Stomach (tissue), 9 donors: ENCODE results near the gene CHN2. TPM values are rescaled to one million over a fixed set of nuclear protein-coding genes. Genes with fewer than 3 reads are reported as not detected.
"Not testable (repeated sequence)": the region's sequence is repeated elsewhere in the genome, so short reads cannot be mapped to it uniquely, and the experiment has no call there.

Experiments used
- DNase-seq, 2 donors: peaks; one replicate each; pipeline versions ENCODE4 v3.0.0 to v3.0.0-alpha.2; 2013 to 2019
- H3K27ac ChIP-seq, 5 donors: fragments of 200-600 bp in 4 of 5; sonication (generic) in 4 of 5; one replicate each; pipeline ENCODE4 v1.5.1; 2013 to 2019; ENCODE audit warnings: mild to moderate bottlenecking in 1 of 5, moderate library complexity in 1 of 5
- H3K27me3 ChIP-seq, 3 donors: fragments of 200-600 bp; sonication (generic); one replicate each; pipeline ENCODE4 v1.5.1; 2017 to 2019; ENCODE audit warnings: mixed run types in 1 of 3
- H3K36me3 ChIP-seq, 4 donors: fragments of 200-600 bp; sonication (generic); 1 replicate in 3 of 4; 2 replicates in 1 of 4; pipeline ENCODE4 v1.5.1; 2016 to 2019
- H3K4me1 ChIP-seq, 4 donors: fragments of 200-600 bp; sonication (generic); one replicate each; pipeline ENCODE4 v1.5.1; 2016 to 2019
- H3K4me3 ChIP-seq, 4 donors: fragments of 200-600 bp; sonication (generic) in 3 of 4; one replicate each; pipeline ENCODE4 v1.5.1; 2016 to 2019; ENCODE audit warnings: mild to moderate bottlenecking in 1 of 4
- H3K9me3 ChIP-seq, 4 donors: fragments of 200-600 bp; sonication (generic); one replicate each; pipeline ENCODE4 v1.5.1; 2016 to 2019
- EP300 ChIP-seq: sonication (generic); formaldehyde crosslinking; IDR thresholded peaks from one replicate; pipeline ENCODE4 v1.6.1; 2017; ENCODE audit warnings: antibody characterized with exemption
- POLR2A ChIP-seq, 4 donors: fragments of 450-650 bp; IDR thresholded peaks; one replicate each; pipeline ENCODE4 v1.6.1; 2016; ENCODE audit warnings: antibody characterized with exemption in 4 of 4, control low read depth in 2 of 4, mild to moderate bottlenecking in 1 of 4, moderate library complexity in 1 of 4
- POLR2AphosphoS5 ChIP-seq, 3 donors: sonication (generic); formaldehyde crosslinking; IDR thresholded peaks; one replicate each; pipeline ENCODE4 v1.6.1; 2016; ENCODE audit warnings: antibody characterized with exemption in 3 of 3
- WGBS, 5 donors: extraction: QIAGEN DNeasy Blood & Tissue Kit in 3 of 5; methylation state at CpG; one replicate each; pipeline versions ENCODE4 v1.1.5 to v1.1.7; 2013 to 2018; 5-methylcytosine and 5-hydroxymethylcytosine counted together
- intact Hi-C: fragments of 100-400 bp; cut with DNase I; formaldehyde crosslinking; loops from one replicate; pipeline ENCODE4 v1.15.1; 2023; ENCODE audit warnings: low total_unique reads
- polyA plus RNA-seq, 3 donors: library from polyadenylated mRNA; stranded (reverse); fragments of 200-250 nt; gene quantifications; one replicate each; pipeline ENCODE4 v1.2.3, GENCODE V29; 2013
- total RNA-seq, 5 donors: library from RNA; depleted of rRNA; stranded (reverse); fragments of >200 nt; gene quantifications; one replicate each; pipeline versions ENCODE4 v1.1.0 to v1.2.3, GENCODE V29; 2014 to 2016
- TF ChIP-seq, protein P1 (sequence below), 7 experiments: fragments of 450-650 bp in 4 of 7; fragments of 200-600 bp in 3 of 7; sonication (generic) in 3 of 7; IDR thresholded peaks; one replicate each; pipeline ENCODE4 v1.5.1; 2016 to 2019; ENCODE audit warnings: antibody characterized with exemption in 7 of 7, control low read depth in 2 of 7, mild to moderate bottlenecking in 1 of 7
- donor health status: healthy with polysubstance abuse.
- donor health status: Bipolar disorder and iron deficiency.
- donor health status: healthy.

The CHN2 gene
- total and polyA plus RNA-seq, 8 donors, result 2.4 to 47.8 (median 13.8) TPM

DNA sequence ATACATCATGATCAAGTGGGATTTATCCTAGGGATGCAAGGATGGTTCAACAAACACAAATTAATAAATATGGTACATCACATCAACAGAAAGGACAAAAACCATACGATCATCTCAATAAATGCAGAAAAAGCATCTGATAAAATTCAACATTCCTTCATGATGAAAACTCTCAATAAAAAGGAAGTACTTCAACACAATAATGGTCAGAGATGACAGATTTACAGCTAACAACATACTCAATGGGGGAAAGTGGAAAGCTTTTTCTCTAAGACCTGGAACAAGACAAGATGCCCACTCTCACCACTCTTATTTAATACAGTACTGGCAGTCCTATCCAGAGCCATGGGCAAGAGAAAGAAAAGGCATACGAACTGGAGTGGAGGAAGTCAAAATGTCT, 329.2 kb downstream of the CHN2 start:
- Histone ChIP-seq H3K36me3 (no peaks in the 10 kb centered on the region), H3K27ac (no peak overlapping the region), H3K4me1 (no peaks in the 10 kb centered on the region), H3K4me3 (no peak overlapping the region), H3K9me3 (peaks cover 0 to 18% (median 3%) of the 10 kb centered on the region in 4 donors), H3K27me3 (no peaks in the 10 kb centered on the region)
- WGBS, 5 donors, result 74 to 89% (median 85%) methylated on average over 2 of the region's 2 CpGs
- no peak for DNase-seq
- intact Hi-C loops, result no loop called here
- TF ChIP-seq POLR2A (IDR thresholded peaks at IDR 0.05) (no peak), EP300 (no peak), POLR2AphosphoS5 (IDR thresholded peaks at IDR 0.05) (no peak)
- TF ChIP-seq, protein P1, sequence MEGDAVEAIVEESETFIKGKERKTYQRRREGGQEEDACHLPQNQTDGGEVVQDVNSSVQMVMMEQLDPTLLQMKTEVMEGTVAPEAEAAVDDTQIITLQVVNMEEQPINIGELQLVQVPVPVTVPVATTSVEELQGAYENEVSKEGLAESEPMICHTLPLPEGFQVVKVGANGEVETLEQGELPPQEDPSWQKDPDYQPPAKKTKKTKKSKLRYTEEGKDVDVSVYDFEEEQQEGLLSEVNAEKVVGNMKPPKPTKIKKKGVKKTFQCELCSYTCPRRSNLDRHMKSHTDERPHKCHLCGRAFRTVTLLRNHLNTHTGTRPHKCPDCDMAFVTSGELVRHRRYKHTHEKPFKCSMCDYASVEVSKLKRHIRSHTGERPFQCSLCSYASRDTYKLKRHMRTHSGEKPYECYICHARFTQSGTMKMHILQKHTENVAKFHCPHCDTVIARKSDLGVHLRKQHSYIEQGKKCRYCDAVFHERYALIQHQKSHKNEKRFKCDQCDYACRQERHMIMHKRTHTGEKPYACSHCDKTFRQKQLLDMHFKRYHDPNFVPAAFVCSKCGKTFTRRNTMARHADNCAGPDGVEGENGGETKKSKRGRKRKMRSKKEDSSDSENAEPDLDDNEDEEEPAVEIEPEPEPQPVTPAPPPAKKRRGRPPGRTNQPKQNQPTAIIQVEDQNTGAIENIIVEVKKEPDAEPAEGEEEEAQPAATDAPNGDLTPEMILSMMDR (IDR thresholded peaks at IDR 0.05), result no peak

DNA sequence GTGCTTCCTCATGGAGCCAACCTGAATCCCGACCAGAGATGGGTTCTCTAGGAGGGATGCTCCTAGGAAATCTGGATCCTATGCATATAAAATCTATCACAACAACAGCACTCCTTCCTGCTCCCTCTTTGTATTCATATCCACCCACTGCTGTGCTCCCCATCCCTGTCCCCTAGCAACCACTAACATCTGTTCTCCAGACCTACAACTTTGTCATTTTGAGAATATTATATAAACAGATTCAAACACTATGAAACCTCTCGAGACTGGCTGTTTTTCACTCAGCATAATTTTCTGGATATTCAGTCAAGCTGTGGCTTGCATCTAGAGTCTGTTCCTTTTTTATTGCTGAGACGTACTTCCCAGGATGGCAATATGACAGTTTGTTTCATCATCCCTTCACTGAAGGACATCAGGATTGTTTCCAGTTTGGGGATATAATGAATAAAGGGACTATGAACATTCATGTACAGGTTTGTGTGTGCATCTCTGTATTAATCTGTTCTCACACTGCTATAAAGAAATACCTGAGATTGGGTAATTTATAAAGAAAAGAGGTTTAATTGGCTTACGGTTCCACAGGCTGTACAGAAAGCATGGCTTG, 333.0 kb downstream of the CHN2 start:
- Histone ChIP-seq H3K36me3 (no peaks in the 10 kb centered on the region), H3K4me3 (no peak overlapping the region), H3K27me3 (no peaks in the 10 kb centered on the region), H3K4me1 (no peaks in the 10 kb centered on the region), H3K9me3 (peaks cover 0 to 5% (median 0%) of the 10 kb centered on the region in 4 donors), H3K27ac (no peak overlapping the region)
- intact Hi-C loops, result no loop called here
- WGBS, 5 donors, result 88 to 94% (median 91%) methylated on average over 4 of the region's 4 CpGs
- no peak for DNase-seq
- TF ChIP-seq POLR2AphosphoS5 (IDR thresholded peaks at IDR 0.05) (no peak), EP300 (no peak), POLR2A (IDR thresholded peaks at IDR 0.05) (no peak)
- TF ChIP-seq, protein P1 (IDR thresholded peaks at IDR 0.05), result no peak

DNA sequence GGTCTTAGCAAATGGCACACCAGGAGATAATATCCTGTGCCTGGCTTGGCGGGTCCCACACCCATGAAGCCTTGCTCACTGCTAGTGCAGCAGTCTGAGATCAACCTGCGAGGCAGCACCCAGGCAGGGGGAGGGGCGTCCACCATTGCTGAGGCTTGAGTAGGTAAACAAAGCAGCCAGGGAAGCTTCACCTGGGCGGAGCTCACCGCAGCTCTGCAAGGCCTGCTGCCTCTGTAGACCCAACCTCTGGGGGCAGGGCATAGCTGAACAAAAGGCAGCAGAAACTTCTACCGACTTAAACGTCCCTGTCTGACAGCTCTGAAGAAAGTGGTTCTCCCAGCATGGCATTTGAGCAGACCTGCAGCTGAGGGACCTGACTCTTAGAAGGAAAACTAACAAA, 334.0 kb downstream of the CHN2 start:
- H3K4me1 ChIP-seq, H3K9me3 ChIP-seq, H3K27me3 ChIP-seq, H3K27ac ChIP-seq, intact Hi-C loops, H3K36me3 ChIP-seq, H3K4me3 ChIP-seq: not testable (repeated sequence)
- 56 to 82% (median 67%) methylated on average over 2 to 7 of the region's 7 CpGs for WGBS, 5 donors
- DNase-seq, result peak in 1 of 2 donors; percentile 58

Other genes with a start within 250 kb of the CHN2 start
- 10 to 100 TPM in 1 of 5 donors, 1 to 10 TPM in 3, not detected in 1; 1.3 to 26.1 (median 5.6) TPM for gene TRIL, start 236.4 kb upstream of the CHN2 start, total RNA-seq
- 1 to 10 TPM in 2 of 3 donors, under 1 TPM in 1; 0.92 to 1.3 (median 1.1) TPM for gene TRIL, start 236.4 kb upstream of the CHN2 start, polyA plus RNA-seq
- 10 to 100 TPM in 2 of 5 donors, not detected in 3; 22.8 to 24.3 TPM for gene CPVL, start 48.2 kb upstream of the CHN2 start, total RNA-seq
- gene CPVL, start 48.2 kb upstream of the CHN2 start, polyA plus RNA-seq, result 10 to 100 TPM in 1 of 3 donors, 1 to 10 TPM in 2; 4.1 to 17.5 (median 4.8) TPM